ENCODE data around the gene PCGF6. TPM values are rescaled to one million over a fixed set of nuclear protein-coding genes. Genes with fewer than 3 reads are reported as not detected.

The PCGF6 gene
- total RNA-seq (2022; extraction: Qiagen RNA extraction) = 9.8 to 11.4 TPM (median 10.9 TPM) in 5 replicates

GRCh38 chr10:103350517-103351260, at the start of gene PCGF6:
Gene PCGF6 (minus strand): TSS chr10:103351140. CDS start chr10:103351066, 74 bp downstream.

GRCh38 chr10:103396067-103396788, 45.3 kb upstream of the PCGF6 start, which contains the start of the genes ATP5MK and PDCD11:
Gene ATP5MK (minus strand): TSS chr10:103396475. CDS start chr10:103392457, 4,018 bp downstream.
Gene PDCD11 (plus strand): TSS chr10:103396626. CDS start chr10:103398427, 1,801 bp downstream.

GRCh38 chr10:103367782-103368518, 17.0 kb upstream of the PCGF6 start, which contains the start of gene TAF5:
Gene TAF5 (plus strand): TSS chr10:103367976. CDS start chr10:103367990, 14 bp downstream.

GRCh38 chr10:103276896-103277712, 73.8 kb downstream of the PCGF6 start, which contains the start of gene INA:
Gene INA (plus strand): TSS chr10:103277138. CDS start chr10:103277212, 74 bp downstream.

Other genes with a start within 250 kb of the PCGF6 start
- 67.0 to 80.0 TPM (median 71.9 TPM) in 5 replicates for gene NT5C2, start 157.9 kb downstream of the PCGF6 start, total RNA-seq (2022; extraction: Qiagen RNA extraction)
- gene RPEL1, start 105.3 kb downstream of the PCGF6 start, total RNA-seq (2022; extraction: Qiagen RNA extraction) = 0.05 TPM in 2 of 5 replicates, not detected in the others
- 15.0 to 25.3 TPM (median 19.0 TPM) in 5 replicates for gene INA, start 74.0 kb downstream of the PCGF6 start, total RNA-seq (2022; extraction: Qiagen RNA extraction)
- gene TAF5, start 16.8 kb upstream of the PCGF6 start, total RNA-seq (2022; extraction: Qiagen RNA extraction) = 2.3 to 3.6 TPM (median 3.2 TPM) in 5 replicates
- 451 to 571 TPM (median 503 TPM) in 5 replicates for gene ATP5MK, start 45.3 kb upstream of the PCGF6 start, total RNA-seq (2022; extraction: Qiagen RNA extraction)
- gene PDCD11, start 45.5 kb upstream of the PCGF6 start, total RNA-seq (2022; extraction: Qiagen RNA extraction) = 32.9 to 42.0 TPM (median 39.9 TPM) in 5 replicates
- 3.6 to 5.7 TPM (median 4.9 TPM) in 5 replicates for gene CALHM2, start 101.2 kb upstream of the PCGF6 start, total RNA-seq (2022; extraction: Qiagen RNA extraction)
- not detected in 5 replicates for gene CALHM1, start 107.8 kb upstream of the PCGF6 start, total RNA-seq (2022; extraction: Qiagen RNA extraction)
- gene CALHM3, start 128.1 kb upstream of the PCGF6 start, total RNA-seq (2022; extraction: Qiagen RNA extraction) = 0.22 to 0.42 TPM (median 0.31 TPM) in 5 replicates
- 0.55 to 0.88 TPM (median 0.73 TPM) in 5 replicates for gene NEURL1, start 142.6 kb upstream of the PCGF6 start, total RNA-seq (2022; extraction: Qiagen RNA extraction)

Measured in A549 treated with dexamethasone at 1 μM for 4 hours (cell line).